ENCODE results near the gene FAM131C.

GRCh38 chr1:16118706-16119105 is 45.3 kb upstream of the FAM131C start:
- no peak for TF ChIP-seq CTCF (IDR thresholded peaks at IDR 0.05)
- no peak for TF ChIP-seq POLR2A (IDR thresholded peaks at IDR 0.05)

All from stomach (tissue), 4 donors.